ENCODE results near the gene KRTAP12-4.

Gene KRTAP12-4

GRCh38 chr21:44606495-44606894 is 48.0 kb downstream of the KRTAP12-4 start:
- no peak for DNase-seq

All from NCI-H1436 treated with DMSO at 0.1 percent for 48 hours (cell line).